Measurements from ENCODE around the gene IFNAR2.
"Not testable (repeated sequence)": the region's sequence is repeated elsewhere in the genome, so short reads cannot be mapped to it uniquely, and the experiment has no call there.

The IFNAR2 gene

GRCh38 chr21:33241846-33242245, 12.1 kb downstream of the IFNAR2 start:
- in situ Hi-C loops (cut with HindIII; ENCODE audit: low sequenced_read_pairs) = no loop called here

- in situ Hi-C loops (cut with HindIII; ENCODE audit: low sequenced_read_pairs) = not testable (repeated sequence)
Observed at GRCh38 chr21:33242846-33243245, 13.1 kb downstream of the IFNAR2 start.

DNA sequence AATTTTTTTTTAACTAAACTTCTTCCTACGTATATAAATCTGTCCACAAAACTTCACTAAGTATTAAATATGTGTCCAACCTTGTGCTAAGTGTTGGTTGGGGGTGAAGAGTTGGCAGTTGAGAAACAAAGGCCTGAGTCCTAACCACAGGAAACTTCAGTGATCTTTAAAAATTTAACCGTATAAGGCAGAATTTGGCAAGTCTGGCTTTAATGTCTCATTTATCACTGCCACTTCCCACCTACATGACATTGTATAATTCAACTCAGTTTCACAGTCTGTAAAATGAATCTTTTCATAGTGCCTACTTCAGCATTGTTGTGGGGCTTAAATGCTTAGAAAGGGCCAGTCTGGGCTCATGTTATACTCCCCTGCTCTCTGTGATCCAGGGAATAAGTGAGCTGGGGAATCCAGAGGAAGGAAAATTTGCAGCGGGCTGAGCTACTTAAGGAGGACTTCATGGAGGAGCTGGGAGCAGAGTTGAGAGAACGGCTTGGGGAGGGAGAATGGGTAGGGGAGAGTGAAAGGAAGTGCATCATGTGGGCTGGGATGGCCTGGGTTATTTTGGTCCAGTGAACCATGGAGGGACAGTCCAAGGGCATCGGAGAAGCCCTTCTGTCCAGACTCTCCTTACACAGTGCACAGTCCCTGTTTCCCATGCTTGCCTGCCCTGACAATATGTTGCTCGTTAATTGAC, 14.5 kb downstream of the IFNAR2 start:
- in situ Hi-C loops (cut with HindIII; ENCODE audit: low sequenced_read_pairs) = no loop called here

GRCh38 chr21:33244779-33245105, 15.0 kb downstream of the IFNAR2 start:
- in situ Hi-C loops (cut with HindIII; ENCODE audit: low sequenced_read_pairs) = no loop called here

GRCh38 chr21:33245289-33245918, 15.7 kb downstream of the IFNAR2 start:
- in situ Hi-C loops (cut with HindIII; ENCODE audit: low sequenced_read_pairs) = no loop called here

- in situ Hi-C loops (cut with HindIII; ENCODE audit: low sequenced_read_pairs) = no loop called here
Observed at GRCh38 chr21:33246506-33246905, 16.8 kb downstream of the IFNAR2 start.

DNA sequence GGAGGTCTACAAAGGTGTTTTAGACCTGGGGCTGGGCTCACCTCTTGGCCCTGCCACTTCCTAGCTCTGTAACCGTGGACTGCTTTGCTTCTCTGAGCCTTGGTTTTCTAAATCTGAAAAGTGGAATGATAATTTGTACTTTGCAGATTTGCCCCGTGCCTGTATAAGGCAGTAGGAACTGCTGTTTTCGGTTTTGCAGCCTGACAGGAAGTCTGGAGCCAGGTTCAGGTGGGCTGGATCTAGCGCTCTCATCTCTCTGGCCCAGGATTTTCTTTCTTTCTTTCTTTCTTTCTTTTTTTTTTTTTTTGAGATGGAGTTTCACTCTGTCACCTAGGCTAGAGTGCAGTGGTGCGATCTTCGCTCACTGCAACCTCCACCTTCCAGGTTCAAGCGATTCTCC, 17.2 kb downstream of the IFNAR2 start:
- in situ Hi-C loops (cut with HindIII; ENCODE audit: low sequenced_read_pairs) = no loop called here

DNA sequence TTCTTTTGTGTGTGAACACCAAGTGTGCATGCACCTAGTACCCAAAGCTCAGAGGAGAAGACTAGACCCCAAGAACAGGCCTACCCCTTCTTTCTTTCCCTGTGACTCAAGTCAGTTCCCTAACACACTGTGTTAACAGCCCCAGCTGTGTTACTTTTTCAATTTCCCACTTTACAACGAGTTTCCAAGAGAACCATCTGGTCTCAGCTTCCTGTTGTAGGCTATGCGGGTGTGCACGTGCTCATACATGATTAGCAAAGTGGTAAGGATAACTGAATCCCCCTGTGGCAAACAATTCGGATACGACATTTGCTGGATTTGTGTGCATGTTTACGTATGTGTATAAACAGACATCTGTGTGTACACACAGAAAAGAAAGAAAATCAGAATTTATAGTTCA, 17.9 kb downstream of the IFNAR2 start:
- in situ Hi-C loops (cut with HindIII; ENCODE audit: low sequenced_read_pairs) = no loop called here

DNA sequence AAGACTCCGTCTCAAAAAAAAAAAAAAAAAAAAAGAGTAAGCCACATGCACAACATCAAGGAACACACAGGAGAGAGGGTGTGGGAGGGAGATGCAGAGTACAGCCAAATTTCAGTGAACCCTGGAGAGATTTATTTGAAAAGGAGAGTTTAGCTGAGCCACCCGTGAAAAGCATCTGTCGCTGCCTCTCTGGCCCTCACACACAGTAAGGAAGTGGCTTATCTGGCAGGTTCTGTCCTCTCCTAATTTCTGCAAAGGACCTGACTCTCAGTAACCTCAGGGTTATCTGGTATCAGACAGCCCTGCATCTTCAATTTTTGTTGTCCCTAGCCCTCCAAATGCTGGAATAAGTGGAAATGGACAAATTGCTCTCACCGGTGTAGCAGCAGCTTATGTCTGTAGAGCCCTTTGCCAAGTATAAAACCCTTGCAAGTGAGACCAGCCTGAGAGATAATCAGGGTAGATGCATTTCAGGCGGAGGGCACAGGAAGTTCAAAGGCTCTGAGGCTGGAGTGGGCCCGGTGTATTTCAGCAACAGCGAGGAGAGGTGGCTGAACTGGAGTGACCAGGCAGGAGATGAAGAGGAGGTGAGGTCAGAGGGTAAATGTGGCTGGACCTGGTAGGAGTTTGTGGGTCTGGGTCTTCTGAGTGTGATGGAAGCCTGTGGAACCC, 19.7 kb downstream of the IFNAR2 start:
- in situ Hi-C loops (cut with HindIII; ENCODE audit: low sequenced_read_pairs) = no loop called here

DNA sequence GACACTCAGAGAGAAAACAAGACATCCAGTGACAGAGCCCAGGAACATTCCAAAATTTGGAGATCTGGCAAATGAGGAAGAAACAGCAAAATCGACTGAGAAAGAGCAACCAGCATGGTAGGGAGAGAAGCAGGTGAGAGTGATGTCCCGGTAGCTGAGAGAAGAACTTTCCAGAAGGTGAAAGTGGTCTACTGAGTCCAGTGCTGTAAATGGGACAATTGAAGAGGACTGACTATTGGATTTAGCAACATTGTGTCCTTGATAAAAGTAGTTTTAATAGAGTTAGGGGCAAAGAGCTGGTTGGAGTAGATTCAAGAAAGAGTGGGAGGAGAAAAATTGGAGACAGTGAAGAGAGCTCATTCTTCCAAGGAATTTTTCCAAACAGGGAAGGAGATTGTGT, 21.4 kb downstream of the IFNAR2 start:
- in situ Hi-C loops (cut with HindIII; ENCODE audit: low sequenced_read_pairs) = no loop called here

DNA sequence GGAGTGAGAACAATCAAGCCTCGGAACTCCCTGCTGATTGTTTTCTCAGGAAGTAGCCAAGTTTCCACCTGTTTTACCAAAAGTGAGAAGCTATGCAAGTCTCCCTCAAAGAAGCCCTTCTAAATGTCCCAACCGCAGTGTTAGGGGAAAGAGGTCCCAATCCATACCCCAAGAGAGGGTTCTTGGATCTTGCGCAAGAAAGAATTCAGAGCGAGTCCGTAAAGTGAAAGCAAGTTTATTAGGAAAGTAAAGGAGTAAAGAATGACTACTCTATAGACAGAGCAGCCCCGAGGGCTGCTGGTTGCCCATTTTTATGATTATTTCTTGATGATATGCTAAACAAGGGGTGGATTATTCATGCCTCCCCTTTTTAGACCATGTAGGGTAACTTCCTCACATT, 23.6 kb downstream of the IFNAR2 start:
- in situ Hi-C loops (cut with HindIII; ENCODE audit: low sequenced_read_pairs) = not testable (repeated sequence)

- in situ Hi-C loops (cut with HindIII; ENCODE audit: low sequenced_read_pairs) = no loop called here
Observed at GRCh38 chr21:33254766-33255165, 25.0 kb downstream of the IFNAR2 start.

DNA sequence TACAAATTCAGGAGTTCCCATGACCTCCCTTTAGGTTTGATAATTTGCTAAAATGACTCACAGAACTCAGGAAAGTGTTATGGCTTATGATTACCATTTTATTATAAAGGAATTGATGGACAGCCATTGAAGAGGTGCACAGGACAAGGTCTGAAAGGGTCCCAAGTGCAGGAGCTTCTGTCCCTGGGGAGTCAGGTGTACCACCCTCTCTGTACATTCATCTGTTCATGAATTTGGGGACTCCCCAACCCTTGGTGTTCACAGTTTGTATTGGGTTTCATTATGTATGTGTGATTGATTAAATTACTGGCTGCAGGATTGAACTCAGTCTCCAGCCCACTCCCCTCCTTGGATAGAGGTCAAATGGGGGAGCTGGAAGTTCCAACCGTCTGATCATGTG, 25.7 kb downstream of the IFNAR2 start:
- in situ Hi-C loops (cut with HindIII; ENCODE audit: low sequenced_read_pairs) = no loop called here

DNA sequence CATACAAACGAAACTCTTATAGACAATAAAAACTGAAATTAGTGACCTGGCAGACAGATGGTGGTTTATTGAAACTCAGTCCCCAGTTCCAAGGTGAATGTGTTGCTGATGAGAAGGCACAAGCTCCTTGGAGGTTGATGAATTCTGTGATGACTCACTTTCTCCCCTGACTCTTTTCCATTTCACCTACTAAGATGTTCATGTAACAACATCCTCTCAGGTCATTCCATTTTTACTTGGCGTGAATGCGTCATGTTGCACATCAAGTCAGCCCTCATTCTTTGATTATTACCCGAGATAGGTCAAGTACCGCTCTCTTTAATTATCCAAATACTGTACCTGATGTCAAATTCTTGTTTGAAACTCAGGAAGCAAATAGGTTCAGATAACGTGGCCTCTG, 26.3 kb downstream of the IFNAR2 start:
- in situ Hi-C loops (cut with HindIII; ENCODE audit: low sequenced_read_pairs) = no loop called here

DNA sequence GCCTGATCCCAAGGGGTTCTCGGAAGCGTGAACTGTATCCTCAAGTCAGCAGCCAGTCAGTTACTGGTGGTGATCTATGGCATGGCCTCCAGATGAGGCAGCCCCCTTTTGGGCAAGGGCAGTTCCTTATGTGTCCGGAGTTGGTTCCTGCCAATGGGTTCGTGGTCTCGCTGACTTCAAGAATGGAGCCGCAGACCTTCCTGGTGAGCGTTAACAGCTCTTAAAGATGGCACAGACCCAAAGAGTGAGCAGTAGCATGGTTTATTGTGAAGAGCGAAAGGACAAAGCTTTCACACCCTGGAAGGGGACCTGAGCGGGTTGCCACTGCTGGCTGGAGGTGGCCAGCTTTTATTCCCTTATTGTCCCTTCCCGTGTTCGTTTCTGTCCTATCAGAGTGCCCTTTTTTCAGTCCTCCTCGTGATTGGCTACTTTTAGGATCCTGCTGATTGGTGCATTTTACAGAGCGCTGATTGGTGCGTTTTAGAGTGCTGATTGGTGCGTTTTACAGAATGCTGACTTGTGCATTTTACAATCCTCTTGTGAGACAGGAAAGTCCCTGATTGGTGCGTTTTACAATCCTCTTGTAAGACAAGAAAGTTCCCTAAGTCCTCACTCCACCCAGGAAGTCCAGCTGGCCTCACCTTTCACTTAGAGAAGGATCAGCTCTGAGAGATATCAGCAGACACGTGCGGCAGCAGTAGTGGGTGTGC, 27.5 kb downstream of the IFNAR2 start:
- in situ Hi-C loops (cut with HindIII; ENCODE audit: low sequenced_read_pairs) = no loop called here

GRCh38 chr21:33258475-33258874, 28.7 kb downstream of the IFNAR2 start:
- in situ Hi-C loops (cut with HindIII; ENCODE audit: low sequenced_read_pairs) = no loop called here

GRCh38 chr21:33259428-33259827, 29.7 kb downstream of the IFNAR2 start:
- in situ Hi-C loops (cut with HindIII; ENCODE audit: low sequenced_read_pairs) = no loop called here

GRCh38 chr21:33259995-33260394, 30.3 kb downstream of the IFNAR2 start:
- in situ Hi-C loops (cut with HindIII; ENCODE audit: low sequenced_read_pairs) = no loop called here

DNA sequence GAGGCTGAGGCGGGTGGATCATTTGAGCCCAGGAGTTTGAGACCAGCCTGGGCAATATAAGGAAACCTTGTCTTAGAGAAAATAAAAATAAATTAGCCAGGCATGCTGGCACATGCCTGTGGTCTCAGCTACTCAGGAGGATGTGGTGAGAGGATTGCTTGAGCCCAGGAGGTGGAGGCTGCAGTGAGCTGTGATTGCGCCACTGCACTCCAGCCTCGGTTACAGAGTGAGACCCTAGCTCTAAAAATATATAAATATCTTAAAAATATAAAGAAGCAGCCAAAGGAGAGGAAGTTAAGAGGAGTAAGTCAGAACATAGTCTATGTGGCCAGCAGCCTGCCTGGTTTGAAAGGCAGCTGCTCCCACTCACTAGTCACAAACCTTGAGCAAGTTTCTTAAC, 31.9 kb downstream of the IFNAR2 start:
- in situ Hi-C loops (cut with HindIII; ENCODE audit: low sequenced_read_pairs) = no loop called here

- in situ Hi-C loops (cut with HindIII; ENCODE audit: low sequenced_read_pairs) = no loop called here
Observed at GRCh38 chr21:33262921-33263320, 33.2 kb downstream of the IFNAR2 start.

GRCh38 chr21:33264561-33264960, 34.8 kb downstream of the IFNAR2 start:
- in situ Hi-C loops (cut with HindIII; ENCODE audit: low sequenced_read_pairs) = no loop called here

- in situ Hi-C loops (cut with HindIII; ENCODE audit: low sequenced_read_pairs) = no loop called here
Observed at GRCh38 chr21:33265664-33266049, 35.9 kb downstream of the IFNAR2 start.

Data from endothelial cell of hepatic sinusoid (primary cell).